Measurements from ENCODE around the gene SEPTIN5.

SEPTIN5 gene

GRCh38 chr22:19742160-19743066, 28.1 kb downstream of the SEPTIN5 start:
- no peaks in the 10 kb centered on the region for H3K36me3 ChIP-seq (ENCODE audit: control insufficient read depth, insufficient read depth, low read length, severe bottlenecking)
- no peak overlapping the region for H3K9ac ChIP-seq (ENCODE audit: low read length)
- peaks cover 23% of the 10 kb centered on the region for H3K27me3 ChIP-seq (replicated peaks; ENCODE audit: control insufficient read depth, insufficient read depth, low read length)

GRCh38 chr22:19743081-19743480, 28.8 kb downstream of the SEPTIN5 start:
- no peaks in the 10 kb centered on the region for H3K36me3 ChIP-seq (ENCODE audit: control insufficient read depth, insufficient read depth, low read length, severe bottlenecking)
- H3K9me3 ChIP-seq (ENCODE audit: control insufficient read depth, low read length) = no peaks in the 10 kb centered on the region
- H3K9ac ChIP-seq (ENCODE audit: low read length) = no peak overlapping the region
- no peaks in the 10 kb centered on the region for H3K4me1 ChIP-seq (ENCODE audit: control insufficient read depth, insufficient read depth, low read length)
- no peak for DNase-seq (ENCODE audit: low read depth)
- H3K27me3 ChIP-seq (replicated peaks; ENCODE audit: control insufficient read depth, insufficient read depth, low read length) = peaks cover 24% of the 10 kb centered on the region
- H3K4me3 ChIP-seq (ENCODE audit: low read length) = no peak overlapping the region

More at GRCh38 chr22:19742160-19743066, 28.1 kb downstream of the SEPTIN5 start:
- H3K9me3 ChIP-seq (ENCODE audit: control insufficient read depth, low read length) = no peaks in the 10 kb centered on the region
- DNase-seq (ENCODE audit: low read depth) = no peak
- H3K4me3 ChIP-seq (ENCODE audit: low read length) = no peak overlapping the region
- H3K4me1 ChIP-seq (ENCODE audit: control insufficient read depth, insufficient read depth, low read length) = no peaks in the 10 kb centered on the region

DNA sequence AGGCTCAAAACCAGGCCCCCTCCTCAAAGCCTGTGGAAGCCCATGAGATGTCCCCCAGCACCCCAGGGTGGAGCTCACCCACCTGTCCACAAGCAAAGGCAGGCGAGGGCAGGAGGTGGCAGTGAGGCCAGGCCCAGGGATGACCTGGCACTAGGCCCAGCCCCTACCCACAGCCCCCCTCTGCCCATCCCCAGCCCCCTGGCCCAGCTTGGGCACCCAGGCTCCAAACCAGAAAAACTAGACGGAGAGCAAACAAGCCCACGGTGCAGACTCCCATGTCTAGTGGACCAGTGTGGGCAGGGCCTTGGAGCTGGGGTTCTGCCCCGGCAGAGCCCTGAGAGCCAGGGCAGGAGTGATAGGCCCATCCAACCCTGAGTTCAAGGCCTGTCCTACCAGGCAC, 29.3 kb downstream of the SEPTIN5 start:
- peaks cover 26% of the 10 kb centered on the region for H3K27me3 ChIP-seq (replicated peaks; ENCODE audit: control insufficient read depth, insufficient read depth, low read length)
- no peak for DNase-seq (ENCODE audit: low read depth)
- H3K4me1 ChIP-seq (ENCODE audit: control insufficient read depth, insufficient read depth, low read length) = no peaks in the 10 kb centered on the region
- H3K9ac ChIP-seq (ENCODE audit: low read length) = no peak overlapping the region
- H3K4me3 ChIP-seq (ENCODE audit: low read length) = no peak overlapping the region
- H3K9me3 ChIP-seq (ENCODE audit: control insufficient read depth, low read length) = no peaks in the 10 kb centered on the region
- no peaks in the 10 kb centered on the region for H3K36me3 ChIP-seq (ENCODE audit: control insufficient read depth, insufficient read depth, low read length, severe bottlenecking)

DNA sequence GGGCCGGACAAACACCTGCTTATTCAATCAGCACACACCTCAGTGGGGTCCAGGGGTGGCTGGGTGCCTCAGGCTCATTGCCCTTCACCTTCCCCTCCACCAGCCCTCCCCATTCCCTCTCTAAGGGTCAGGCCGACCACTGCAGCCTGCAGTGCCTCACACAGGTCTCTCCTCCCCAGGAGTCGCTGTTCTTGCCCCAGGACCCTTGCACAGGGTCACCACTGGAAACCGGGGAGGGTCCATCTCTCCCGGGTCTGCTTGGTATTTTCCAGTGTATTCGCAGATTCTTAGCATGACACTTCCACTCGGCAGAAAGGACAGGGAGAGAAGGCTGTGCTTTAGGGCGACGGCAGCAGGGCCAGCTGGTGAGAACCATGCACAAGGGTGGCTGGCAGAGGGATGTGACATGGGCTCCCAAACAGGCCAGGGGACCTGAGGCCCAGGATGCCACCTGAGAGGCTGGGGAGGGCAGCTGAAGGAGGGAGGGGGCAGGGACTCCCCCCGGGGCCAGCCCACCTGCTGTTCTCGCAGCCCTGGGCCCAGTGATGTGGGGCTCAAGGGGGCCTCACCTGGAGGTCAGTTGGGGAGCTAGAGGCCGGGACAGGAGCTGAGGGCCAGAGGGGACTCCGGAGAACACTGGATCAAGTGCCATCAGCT, 30.2 kb downstream of the SEPTIN5 start:
- no peaks in the 10 kb centered on the region for H3K4me1 ChIP-seq (ENCODE audit: control insufficient read depth, insufficient read depth, low read length)
- no peak for DNase-seq (ENCODE audit: low read depth)
- no peak overlapping the region for H3K4me3 ChIP-seq (ENCODE audit: low read length)
- H3K36me3 ChIP-seq (ENCODE audit: control insufficient read depth, insufficient read depth, low read length, severe bottlenecking) = no peaks in the 10 kb centered on the region
- H3K9me3 ChIP-seq (ENCODE audit: control insufficient read depth, low read length) = no peaks in the 10 kb centered on the region
- no peak overlapping the region for H3K9ac ChIP-seq (ENCODE audit: low read length)
- H3K27me3 ChIP-seq (replicated peaks; ENCODE audit: control insufficient read depth, insufficient read depth, low read length) = peaks cover 26% of the 10 kb centered on the region

GRCh38 chr22:19745155-19746101, 31.1 kb downstream of the SEPTIN5 start:
- no peaks in the 10 kb centered on the region for H3K4me1 ChIP-seq (ENCODE audit: control insufficient read depth, insufficient read depth, low read length)
- peaks cover 22% of the 10 kb centered on the region for H3K27me3 ChIP-seq (replicated peaks; ENCODE audit: control insufficient read depth, insufficient read depth, low read length)

GRCh38 chr22:19746726-19747125, 32.4 kb downstream of the SEPTIN5 start:
- Histone ChIP-seq H3K27me3 (replicated peaks; ENCODE audit: control insufficient read depth, insufficient read depth, low read length) (peaks cover 28% of the 10 kb centered on the region), H3K4me3 (ENCODE audit: low read length) (no peak overlapping the region), H3K9me3 (ENCODE audit: control insufficient read depth, low read length) (no peaks in the 10 kb centered on the region), H3K4me1 (ENCODE audit: control insufficient read depth, insufficient read depth, low read length) (no peaks in the 10 kb centered on the region), H3K36me3 (ENCODE audit: control insufficient read depth, insufficient read depth, low read length, severe bottlenecking) (no peaks in the 10 kb centered on the region), H3K9ac (ENCODE audit: low read length) (no peak overlapping the region)
- DNase-seq (ENCODE audit: low read depth) = no peak

More at GRCh38 chr22:19745155-19746101, 31.1 kb downstream of the SEPTIN5 start:
- DNase-seq (ENCODE audit: low read depth) = no peak
- H3K9ac ChIP-seq (ENCODE audit: low read length) = no peak overlapping the region
- H3K9me3 ChIP-seq (ENCODE audit: control insufficient read depth, low read length) = no peaks in the 10 kb centered on the region
- no peaks in the 10 kb centered on the region for H3K36me3 ChIP-seq (ENCODE audit: control insufficient read depth, insufficient read depth, low read length, severe bottlenecking)
- no peak overlapping the region for H3K4me3 ChIP-seq (ENCODE audit: low read length)

GRCh38 chr22:19747551-19747950, 33.2 kb downstream of the SEPTIN5 start:
- H3K9me3 ChIP-seq (ENCODE audit: control insufficient read depth, low read length) = no peaks in the 10 kb centered on the region
- peaks cover 30% of the 10 kb centered on the region for H3K27me3 ChIP-seq (replicated peaks; ENCODE audit: control insufficient read depth, insufficient read depth, low read length)
- no peaks in the 10 kb centered on the region for H3K4me1 ChIP-seq (ENCODE audit: control insufficient read depth, insufficient read depth, low read length)
- H3K4me3 ChIP-seq (ENCODE audit: low read length) = no peak overlapping the region
- H3K36me3 ChIP-seq (ENCODE audit: control insufficient read depth, insufficient read depth, low read length, severe bottlenecking) = no peaks in the 10 kb centered on the region
- no peak overlapping the region for H3K9ac ChIP-seq (ENCODE audit: low read length)
- DNase-seq (ENCODE audit: low read depth) = no peak

GRCh38 chr22:19748139-19748538, 33.8 kb downstream of the SEPTIN5 start:
- no peaks in the 10 kb centered on the region for H3K4me1 ChIP-seq (ENCODE audit: control insufficient read depth, insufficient read depth, low read length)
- H3K27me3 ChIP-seq (replicated peaks; ENCODE audit: control insufficient read depth, insufficient read depth, low read length) = peaks cover 32% of the 10 kb centered on the region
- H3K9me3 ChIP-seq (ENCODE audit: control insufficient read depth, low read length) = no peaks in the 10 kb centered on the region

DNA sequence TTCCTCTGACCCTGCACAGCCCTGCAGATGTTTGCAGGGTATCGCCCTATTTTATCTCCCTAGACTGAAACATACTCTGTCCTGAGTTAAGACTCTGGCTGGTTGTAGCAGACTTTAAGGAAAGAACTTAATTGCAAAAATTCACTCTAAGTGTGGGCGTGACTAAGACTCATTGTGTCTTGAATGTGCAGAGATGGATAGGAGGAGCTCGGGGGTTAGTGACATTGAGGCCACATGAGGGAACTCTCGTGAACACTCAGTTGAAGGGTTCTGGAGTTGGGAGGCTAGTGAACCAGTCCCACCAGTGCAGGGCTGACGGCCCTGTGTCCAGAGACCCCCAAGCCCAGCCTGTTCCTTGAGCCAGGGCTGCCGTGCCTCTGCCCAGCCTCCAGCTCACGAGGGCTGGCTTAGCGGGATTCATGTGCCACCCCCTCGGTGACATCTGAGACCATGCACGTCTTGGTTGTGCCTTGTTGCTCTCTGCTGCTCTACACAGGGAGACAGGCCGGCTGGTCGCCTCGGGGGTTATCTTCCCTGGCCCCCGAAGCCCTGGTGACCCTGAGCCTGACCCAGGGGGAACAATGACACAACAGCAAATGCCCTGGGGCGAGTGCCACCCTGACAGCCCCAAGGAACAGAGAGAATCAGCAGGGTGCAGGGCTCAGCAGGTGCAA, 34.8 kb downstream of the SEPTIN5 start:
- no peak overlapping the region for H3K4me3 ChIP-seq (ENCODE audit: low read length)
- peaks cover 41% of the 10 kb centered on the region for H3K27me3 ChIP-seq (replicated peaks; ENCODE audit: control insufficient read depth, insufficient read depth, low read length)
- H3K9ac ChIP-seq (ENCODE audit: low read length) = no peak overlapping the region
- H3K9me3 ChIP-seq (ENCODE audit: control insufficient read depth, low read length) = no peaks in the 10 kb centered on the region
- no peaks in the 10 kb centered on the region for H3K36me3 ChIP-seq (ENCODE audit: control insufficient read depth, insufficient read depth, low read length, severe bottlenecking)
- DNase-seq (ENCODE audit: low read depth) = no peak
- no peaks in the 10 kb centered on the region for H3K4me1 ChIP-seq (ENCODE audit: control insufficient read depth, insufficient read depth, low read length)

More at GRCh38 chr22:19748139-19748538, 33.8 kb downstream of the SEPTIN5 start:
- no peaks in the 10 kb centered on the region for H3K36me3 ChIP-seq (ENCODE audit: control insufficient read depth, insufficient read depth, low read length, severe bottlenecking)
- DNase-seq (ENCODE audit: low read depth) = no peak
- H3K4me3 ChIP-seq (ENCODE audit: low read length) = no peak overlapping the region
- H3K9ac ChIP-seq (ENCODE audit: low read length) = no peak overlapping the region

GRCh38 chr22:19749876-19750275, 35.6 kb downstream of the SEPTIN5 start:
- peaks cover 48% of the 10 kb centered on the region for H3K27me3 ChIP-seq (replicated peaks; ENCODE audit: control insufficient read depth, insufficient read depth, low read length)

More at GRCh38 chr22:19749876-19750275, 35.6 kb downstream of the SEPTIN5 start:
- Histone ChIP-seq H3K36me3 (ENCODE audit: control insufficient read depth, insufficient read depth, low read length, severe bottlenecking) (no peaks in the 10 kb centered on the region), H3K4me1 (ENCODE audit: control insufficient read depth, insufficient read depth, low read length) (no peaks in the 10 kb centered on the region), H3K9ac (ENCODE audit: low read length) (no peak overlapping the region), H3K9me3 (ENCODE audit: control insufficient read depth, low read length) (no peaks in the 10 kb centered on the region), H3K4me3 (ENCODE audit: low read length) (no peak overlapping the region)
- no peak for DNase-seq (ENCODE audit: low read depth)
